Fibroblast of lung (primary cell): ENCODE results near the gene MAGEF1.

Source experiments
- CTCF ChIP-seq, 2 donors: IDR thresholded peaks in 1 of 2; conservative IDR thresholded peaks in 1 of 2; 1 replicate in 1 of 2; 2 replicates in 1 of 2; pipeline ENCODE4 v1.5.1; 2011 to 2012; ENCODE audit warnings: low read length in 2 of 2, control low read depth in 1 of 2, inconsistent platforms in 1 of 2, low read depth in 1 of 2, mild to moderate bottlenecking in 1 of 2
- EZH2 ChIP-seq: IDR thresholded peaks from 2 replicates; pipeline ENCODE4 v1.5.1; 2012; ENCODE audit warnings: low read length, control low read depth, mild to moderate bottlenecking; ENCODE audit errors: missing control alignments

DNA sequence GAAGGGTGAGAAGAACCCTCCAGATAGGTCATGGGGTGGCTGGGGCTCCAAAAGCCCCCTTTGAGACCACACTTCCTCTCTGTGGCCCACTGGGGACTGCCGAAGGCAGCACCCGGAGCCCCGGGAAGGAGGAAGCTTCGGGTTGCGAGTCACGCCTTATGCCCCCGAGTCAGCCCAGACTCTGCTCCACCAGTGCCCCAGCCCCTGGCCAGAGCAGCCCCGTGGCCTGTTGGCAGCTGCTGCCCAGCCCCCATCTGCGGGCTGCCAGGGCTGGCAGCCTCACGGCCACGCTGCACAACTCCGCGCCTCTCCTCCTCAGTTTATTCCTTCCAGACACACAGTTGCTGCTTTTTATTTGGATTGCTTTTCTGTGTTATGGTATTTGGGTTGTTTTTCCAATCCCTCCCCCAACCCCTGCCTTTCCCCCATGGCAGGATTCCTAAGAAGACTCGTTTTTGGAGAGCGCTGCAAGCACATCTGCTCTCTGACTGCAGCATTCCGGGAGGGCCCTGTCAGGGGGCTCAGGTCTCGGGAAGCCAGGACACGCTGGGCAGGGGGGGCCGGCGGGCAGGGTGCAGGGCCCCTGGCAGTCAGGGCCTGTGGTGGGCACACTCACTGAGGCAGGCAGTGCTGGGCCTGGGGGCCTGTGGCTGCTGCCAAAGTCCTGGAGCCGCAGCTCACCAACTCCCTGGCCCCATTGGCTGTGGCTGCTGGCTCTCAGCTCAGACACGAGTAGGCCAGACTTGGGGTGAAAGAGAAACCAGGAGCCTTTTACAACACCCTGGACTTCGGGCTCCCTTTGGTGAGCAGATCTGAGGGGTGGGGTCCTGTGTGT, 20.2 kb downstream of the MAGEF1 start:
- no peak for TF ChIP-seq CTCF (conservative IDR thresholded peaks at IDR 0.05 in 1 of 2, IDR thresholded peaks at IDR 0.05 in 1 of 2; ENCODE audit: low read depth in 1 of 2, low read length in 2 of 2)
- TF ChIP-seq EZH2, result no peak
